Left kidney (tissue), 2 donors: ENCODE data around the gene TMEM45A. TPM values are rescaled to one million over a fixed set of nuclear protein-coding genes. Genes with fewer than 3 reads are reported as not detected.
"Not testable (repeated sequence)": the region's sequence is repeated elsewhere in the genome, so short reads cannot be mapped to it uniquely, and the experiment has no call there.

Experiments
- DNase-seq: peaks from one replicate; pipeline ENCODE4 v3.0.0-alpha.2; 2013
- polyA plus RNA-seq: library from polyadenylated mRNA; unstranded; fragments of 120-200 nt; gene quantifications from one replicate; pipeline ENCODE4 v1.2.1, GENCODE V29; 2013; ENCODE audit not compliant: insufficient read length

Gene TMEM45A
- polyA plus RNA-seq, 1 donor: 22.1 TPM

- DNase-seq: no peak
These were observed 38.7 kb downstream of the TMEM45A start for GRCh38 chr3:100531093-100531492.

- DNase-seq: no peak
These were observed 40.0 kb downstream of the TMEM45A start for GRCh38 chr3:100532411-100532810.

GRCh38 chr3:100533176-100533575 is 40.8 kb downstream of the TMEM45A start:
- no peak for DNase-seq

- no peak for DNase-seq
These were observed 43.2 kb downstream of the TMEM45A start for GRCh38 chr3:100535610-100535943.

GRCh38 chr3:100536093-100536492 is 43.7 kb downstream of the TMEM45A start:
- DNase-seq: no peak

- no peak for DNase-seq
These were observed 45.4 kb downstream of the TMEM45A start for GRCh38 chr3:100537646-100538338.

- no peak for DNase-seq
These were observed 45.9 kb downstream of the TMEM45A start for GRCh38 chr3:100538339-100538706.

- DNase-seq: no peak
These were observed 48.4 kb downstream of the TMEM45A start for GRCh38 chr3:100540791-100541334.

GRCh38 chr3:100541428-100541827 is 49.0 kb downstream of the TMEM45A start:
- DNase-seq: not testable (repeated sequence)

- DNase-seq: no peak
These were observed 53.0 kb downstream of the TMEM45A start for GRCh38 chr3:100545371-100545770.

- DNase-seq: no peak
These were observed 53.8 kb downstream of the TMEM45A start for GRCh38 chr3:100546020-100546744.

GRCh38 chr3:100548053-100548452 is 55.6 kb downstream of the TMEM45A start:
- no peak for DNase-seq

- no peak for DNase-seq
These were observed 61.4 kb downstream of the TMEM45A start for GRCh38 chr3:100553618-100554372.

GRCh38 chr3:100554373-100554676 is 61.9 kb downstream of the TMEM45A start:
- DNase-seq: no peak

- DNase-seq: no peak
These were observed 64.4 kb downstream of the TMEM45A start for GRCh38 chr3:100556673-100557310.

GRCh38 chr3:100558233-100558632 is 65.8 kb downstream of the TMEM45A start:
- DNase-seq: no peak

GRCh38 chr3:100560426-100560825 is 68.0 kb downstream of the TMEM45A start:
- no peak for DNase-seq

GRCh38 chr3:100561459-100562158 is 69.2 kb downstream of the TMEM45A start:
- no peak for DNase-seq

- DNase-seq: no peak
These were observed 69.9 kb downstream of the TMEM45A start for GRCh38 chr3:100562224-100562857.

- DNase-seq: no peak
These were observed 70.8 kb downstream of the TMEM45A start for GRCh38 chr3:100563228-100563627.

GRCh38 chr3:100563652-100564211 is 71.3 kb downstream of the TMEM45A start:
- no peak for DNase-seq
